ENCODE measurements around the gene BRAT1. TPM values are rescaled to one million over a fixed set of nuclear protein-coding genes. Genes with fewer than 3 reads are reported as not detected.

The BRAT1 gene
- polyA plus RNA-seq, 1 experiment, result 6.2 TPM

DNA sequence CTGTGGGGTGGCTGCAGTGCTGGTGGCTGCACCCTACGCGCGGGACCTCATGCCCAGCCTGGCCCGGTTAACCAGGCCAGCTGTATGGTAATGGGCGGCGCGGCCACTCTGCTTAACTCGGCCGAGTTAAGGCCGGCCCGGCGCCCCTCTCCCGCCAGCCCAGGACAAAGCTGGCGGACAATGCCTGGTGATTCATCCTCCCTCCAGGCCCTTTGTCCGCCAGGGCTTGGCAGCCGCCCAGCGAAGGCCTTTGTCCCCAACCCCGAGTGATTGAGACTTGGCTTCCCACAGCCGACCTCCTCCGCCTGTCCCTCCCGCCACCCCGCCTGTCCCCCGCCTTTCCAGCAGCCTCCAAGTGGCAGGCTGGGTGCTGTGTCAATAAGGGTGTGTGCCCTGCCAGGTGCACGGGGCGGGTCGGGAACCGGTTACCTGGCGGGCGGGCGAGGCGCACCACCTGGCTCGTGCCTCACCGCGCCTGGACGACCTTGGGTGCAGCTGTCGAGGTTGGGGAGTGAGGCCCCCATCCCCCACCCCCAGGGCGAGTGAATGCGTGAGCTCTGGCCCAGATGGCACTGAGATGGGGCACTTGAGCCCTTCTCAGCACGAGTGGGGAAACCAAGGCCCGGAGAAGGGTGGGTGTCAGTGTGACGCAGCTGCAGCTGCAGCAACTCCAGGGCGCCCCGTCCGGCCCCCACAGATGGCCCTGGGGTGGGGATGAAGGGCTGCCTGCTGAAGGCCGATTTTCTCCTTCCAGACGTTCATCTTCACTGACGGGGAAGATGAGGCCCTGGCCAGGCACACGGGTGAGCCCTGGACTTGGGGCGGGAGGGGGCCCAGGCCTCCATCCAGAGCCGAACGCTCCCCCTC lies 31.1 kb downstream of the BRAT1 start:
- ChIA-PET POLR2A (interaction anchor here (0.5 kb wide), 1 partner anchor 144 kb away, joined by 4 read pairs; no protein-coding TSS in a partner anchor), CTCF (no interaction called here)
- H3K27me3 ChIP-seq (ENCODE audit: control insufficient read depth, insufficient read depth, low read length), result no peaks in the 10 kb centered on the region
- no peaks in the 10 kb centered on the region; the same call in 1 of the 2 replicates for H3K9me3 ChIP-seq (ENCODE audit: control insufficient read depth, insufficient read depth, low read length)
- H3K4me3 ChIP-seq (ENCODE audit: low read depth, low read length), result no peak overlapping the region
- H3K27ac ChIP-seq (ENCODE audit: low read depth, low read length), result no peak overlapping the region
- TF ChIP-seq, protein P1, sequence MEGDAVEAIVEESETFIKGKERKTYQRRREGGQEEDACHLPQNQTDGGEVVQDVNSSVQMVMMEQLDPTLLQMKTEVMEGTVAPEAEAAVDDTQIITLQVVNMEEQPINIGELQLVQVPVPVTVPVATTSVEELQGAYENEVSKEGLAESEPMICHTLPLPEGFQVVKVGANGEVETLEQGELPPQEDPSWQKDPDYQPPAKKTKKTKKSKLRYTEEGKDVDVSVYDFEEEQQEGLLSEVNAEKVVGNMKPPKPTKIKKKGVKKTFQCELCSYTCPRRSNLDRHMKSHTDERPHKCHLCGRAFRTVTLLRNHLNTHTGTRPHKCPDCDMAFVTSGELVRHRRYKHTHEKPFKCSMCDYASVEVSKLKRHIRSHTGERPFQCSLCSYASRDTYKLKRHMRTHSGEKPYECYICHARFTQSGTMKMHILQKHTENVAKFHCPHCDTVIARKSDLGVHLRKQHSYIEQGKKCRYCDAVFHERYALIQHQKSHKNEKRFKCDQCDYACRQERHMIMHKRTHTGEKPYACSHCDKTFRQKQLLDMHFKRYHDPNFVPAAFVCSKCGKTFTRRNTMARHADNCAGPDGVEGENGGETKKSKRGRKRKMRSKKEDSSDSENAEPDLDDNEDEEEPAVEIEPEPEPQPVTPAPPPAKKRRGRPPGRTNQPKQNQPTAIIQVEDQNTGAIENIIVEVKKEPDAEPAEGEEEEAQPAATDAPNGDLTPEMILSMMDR (IDR thresholded peaks at IDR 0.05; ENCODE audit: low read depth, low read length), result no peak
- DNase-seq (ENCODE audit: low read depth, low spot score), result no peak

DNA sequence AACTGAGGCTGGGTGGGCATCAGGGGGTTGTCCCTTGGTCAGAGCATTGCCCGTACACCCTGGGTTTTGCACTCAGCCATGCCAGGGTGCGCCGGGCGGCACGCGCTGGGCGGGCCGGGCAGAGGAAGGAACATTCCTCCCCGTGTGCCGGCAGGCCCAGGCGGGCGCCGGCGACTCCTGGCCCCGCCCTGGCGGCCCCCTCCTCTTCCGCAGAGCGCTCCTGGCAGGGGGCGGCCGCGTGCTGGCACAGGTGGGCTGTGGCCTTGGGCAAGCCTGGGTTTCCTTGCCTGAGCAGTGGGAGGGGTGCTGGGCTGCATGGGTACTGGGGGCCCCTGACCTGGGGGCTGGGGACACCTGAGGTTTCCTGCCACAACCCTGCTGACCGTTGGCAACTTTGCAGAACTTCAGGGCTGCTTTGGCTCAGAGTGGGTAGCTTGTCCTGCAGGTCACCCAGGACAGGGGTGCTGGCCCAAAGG lies 31.8 kb downstream of the BRAT1 start:
- no peak for DNase-seq (ENCODE audit: low read depth, low spot score)
- TF ChIP-seq, protein P1 (IDR thresholded peaks at IDR 0.05; ENCODE audit: low read depth, low read length), result no peak
- ChIA-PET POLR2A (interaction anchor here (0.6 kb wide), 1 partner anchor 82 kb away, joined by 3 read pairs; no protein-coding TSS in a partner anchor), CTCF (no interaction called here)
- H3K27ac ChIP-seq (ENCODE audit: low read depth, low read length), result no peak overlapping the region
- H3K27me3 ChIP-seq (ENCODE audit: control insufficient read depth, insufficient read depth, low read length), result no peaks in the 10 kb centered on the region
- H3K4me3 ChIP-seq (ENCODE audit: low read depth, low read length), result no peak overlapping the region
- no peaks in the 10 kb centered on the region; the same call in 1 of the 2 replicates for H3K9me3 ChIP-seq (ENCODE audit: control insufficient read depth, insufficient read depth, low read length)

GRCh38 chr7:2522780-2523433 lies 32.4 kb downstream of the BRAT1 start:
- POLR2A ChIA-PET, result interaction anchor here (0.6 kb wide), 1 partner anchor 83 kb away, joined by 3 read pairs; no protein-coding TSS in a partner anchor
- H3K9me3 ChIP-seq (ENCODE audit: control insufficient read depth, insufficient read depth, low read length), result no peaks in the 10 kb centered on the region; the same call in 1 of the 2 replicates
- no peak overlapping the region for H3K4me3 ChIP-seq (ENCODE audit: low read depth, low read length)
- H3K27ac ChIP-seq (ENCODE audit: low read depth, low read length), result no peak overlapping the region
- TF ChIP-seq, protein P1 (IDR thresholded peaks at IDR 0.05; ENCODE audit: low read depth, low read length), result no peak
- H3K27me3 ChIP-seq (ENCODE audit: control insufficient read depth, insufficient read depth, low read length), result no peaks in the 10 kb centered on the region
- no peak for DNase-seq (ENCODE audit: low read depth, low spot score)
- CTCF ChIA-PET, result no interaction called here

GRCh38 chr7:2521952-2522591 lies 33.3 kb downstream of the BRAT1 start:
- peak overlapping the region; percentile 58 for H3K4me3 ChIP-seq (ENCODE audit: low read depth, low read length)
- no peak for DNase-seq (ENCODE audit: low read depth, low spot score)
- POLR2A ChIA-PET, result no interaction called here
- H3K27ac ChIP-seq (ENCODE audit: low read depth, low read length), result peak overlapping the region; percentile 11
- H3K9me3 ChIP-seq (ENCODE audit: control insufficient read depth, insufficient read depth, low read length), result no peaks in the 10 kb centered on the region; the same call in 1 of the 2 replicates
- CTCF ChIA-PET, result no interaction called here
- TF ChIP-seq, protein P1 (IDR thresholded peaks at IDR 0.05; ENCODE audit: low read depth, low read length), result no peak
- H3K27me3 ChIP-seq (ENCODE audit: control insufficient read depth, insufficient read depth, low read length), result no peaks in the 10 kb centered on the region

All from AG04450 (cell line).